Measurements from ENCODE around the gene KIF3C.
A peak's percentile ranks its signal among the peaks of the same experiment; 100 is the strongest.

KIF3C gene

GRCh38 chr2:25881764-25882163, 100.5 kb downstream of the KIF3C start:
- TF ChIP-seq CTCF (IDR thresholded peaks at IDR 0.05), result no peak
- no peaks in the 10 kb centered on the region for H3K36me3 ChIP-seq
- no peak for DNase-seq
- H3K27me3 ChIP-seq, result peaks cover 0 to 7% of the 10 kb centered on the region in 2 donors
- H3K9me3 ChIP-seq, result no peaks in the 10 kb centered on the region
- H3K4me3 ChIP-seq, result no peak overlapping the region
- no peak overlapping the region for H3K27ac ChIP-seq
- intact Hi-C loops (cut with DNase I; ENCODE audit: low total_unique reads), result no loop called here
- H3K4me1 ChIP-seq, result peaks cover 0 to 9% (median 5%) of the 10 kb centered on the region in 4 donors

GRCh38 chr2:25879133-25879730, 103.1 kb downstream of the KIF3C start:
- intact Hi-C loops (cut with DNase I; ENCODE audit: low total_unique reads), result loop anchor here (5.0 kb wide), 1 partner anchor 153 kb away; the partner anchor contains the start of gene RAB10
- Histone ChIP-seq H3K27ac (peak overlapping the region; percentile 88 to 94), H3K4me1 (peaks cover 0 to 21% (median 6%) of the 10 kb centered on the region in 4 donors), H3K27me3 (peaks cover 0 to 6% of the 10 kb centered on the region in 2 donors), H3K9me3 (no peaks in the 10 kb centered on the region), H3K4me3 (peak overlapping the region; percentile 80 to 89), H3K36me3 (peaks cover 0 to 6% (median 0%) of the 10 kb centered on the region in 3 donors)
- no peak for DNase-seq
- TF ChIP-seq CTCF (IDR thresholded peaks at IDR 0.05), result no peak

GRCh38 chr2:25878361-25879132, 103.8 kb downstream of the KIF3C start, which contains the start of gene ASXL2:
Gene ASXL2, minus strand, starts transcription at chr2:25878487. Its CDS starts 265 bp downstream, at chr2:25878222.
- Histone ChIP-seq H3K4me1 (peaks cover 0 to 21% (median 7%) of the 10 kb centered on the region in 4 donors), H3K36me3 (peaks cover 0 to 11% (median 0%) of the 10 kb centered on the region in 3 donors), H3K27ac (peak within 1 kb of the TSS; percentile 88 to 94), H3K4me3 (peak within 1 kb of the TSS; percentile 80 to 89), H3K9me3 (no peaks in the 10 kb centered on the region), H3K27me3 (peaks cover 0 to 3% of the 10 kb centered on the region in 2 donors)
- no peak for TF ChIP-seq CTCF (IDR thresholded peaks at IDR 0.05)
- peak; percentile 96 to 97 for DNase-seq
- intact Hi-C loops (cut with DNase I; ENCODE audit: low total_unique reads), result loop anchor here (5.0 kb wide), 1 partner anchor 154 kb away; the partner anchor contains the start of gene RAB10

- peak; percentile 34 to 70 for DNase-seq
- Histone ChIP-seq H3K27ac (peak overlapping the region; percentile 88 to 94), H3K36me3 (peaks cover 0 to 11% (median 0%) of the 10 kb centered on the region in 3 donors), H3K9me3 (no peaks in the 10 kb centered on the region), H3K4me1 (peaks cover 0 to 21% (median 7%) of the 10 kb centered on the region in 4 donors), H3K27me3 (no peaks in the 10 kb centered on the region), H3K4me3 (peak overlapping the region; percentile 80 to 89)
- TF ChIP-seq CTCF (IDR thresholded peaks at IDR 0.05), result no peak
- intact Hi-C loops (cut with DNase I; ENCODE audit: low total_unique reads), result loop anchor here (5.0 kb wide), 1 partner anchor 155 kb away; the partner anchor contains the start of gene RAB10
Observed at GRCh38 chr2:25877431-25878360, 104.6 kb downstream of the KIF3C start.
